ENCODE data around the gene SOX8. TPM values are rescaled to one million over a fixed set of nuclear protein-coding genes. Genes with fewer than 3 reads are reported as not detected.

Gene SOX8
- polyA plus RNA-seq, 1 donor from 2014 or later, result 3.9 TPM

DNA sequence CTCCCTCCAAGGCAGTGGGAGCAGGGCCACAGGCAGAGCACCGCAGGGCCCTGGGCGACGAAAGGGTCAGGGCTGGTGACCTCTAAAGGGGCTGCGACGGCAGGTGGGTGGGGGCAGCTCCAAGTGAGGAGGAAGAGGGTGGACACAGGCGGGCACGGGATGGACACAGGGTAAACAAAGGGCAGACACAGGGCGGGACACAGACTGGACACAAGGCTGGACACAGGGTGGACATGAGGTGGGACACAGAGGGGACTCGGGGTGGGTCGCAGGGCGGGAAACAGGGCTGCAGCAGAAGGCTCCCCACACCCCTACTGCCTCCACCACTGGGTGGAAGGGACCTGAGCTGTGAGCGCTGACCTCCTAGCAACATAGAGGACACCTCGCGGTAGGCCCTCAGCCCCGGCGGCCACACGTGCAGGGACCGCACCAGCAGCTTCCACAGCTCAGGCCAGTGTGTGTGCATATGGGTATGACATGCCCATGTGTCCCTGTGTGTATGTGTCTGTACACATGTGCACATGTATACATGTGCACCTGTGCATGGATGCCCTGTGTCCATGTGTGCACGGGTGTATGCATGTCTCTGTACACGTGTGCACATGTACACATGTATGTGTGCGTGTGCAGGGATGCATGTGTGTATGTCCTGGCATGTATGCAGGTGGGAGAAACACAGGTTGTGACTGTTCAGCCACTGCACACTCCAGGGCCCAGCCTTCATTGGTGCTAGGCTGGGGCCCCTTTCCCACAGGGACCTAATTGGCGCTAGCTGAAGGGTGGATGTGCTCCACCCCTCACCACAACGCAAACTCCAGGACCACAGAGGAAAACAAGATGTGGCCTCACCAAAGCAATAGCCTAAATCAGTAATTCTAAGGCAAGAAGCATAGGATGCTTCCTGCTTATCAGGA, 18.4 kb upstream of the SOX8 start:
- Histone ChIP-seq H3K79me2 (replicated peaks; ENCODE audit: insufficient read depth, low read length) (no peaks in the 10 kb centered on the region), H3K9me2 (ENCODE audit: insufficient read depth, low read length) (no peaks in the 10 kb centered on the region), H2AFZ (ENCODE audit: low read depth, low read length) (no peak overlapping the region), H3K9ac (ENCODE audit: low read length) (no peak overlapping the region), H3K9me3 (ENCODE audit: low read length) (no peaks in the 10 kb centered on the region), H3K36me3 (ENCODE audit: insufficient read depth, low read length) (no peaks in the 10 kb centered on the region), H3K4me2 (ENCODE audit: low read length) (no peak overlapping the region), H3K27me3 (ENCODE audit: insufficient read depth, low read depth, low read length) (no peaks in the 10 kb centered on the region), H4K20me1 (ENCODE audit: insufficient read depth) (peaks cover 2% of the 10 kb centered on the region), H3F3A (ENCODE audit: insufficient read depth, low read length, poor library complexity, severe bottlenecking) (peaks cover under 1% of the 10 kb centered on the region), H3K27ac (ENCODE audit: low read length) (no peak overlapping the region), H3K4me3 (ENCODE audit: low read length) (no peak overlapping the region)
- TF ChIP-seq RAD21 (conservative IDR thresholded peaks at IDR 0.05), result no peak
- TF ChIP-seq MXI1 (conservative IDR thresholded peaks at IDR 0.05; ENCODE audit: poor library complexity, severe bottlenecking), result no peak
- TF ChIP-seq, protein P1, sequence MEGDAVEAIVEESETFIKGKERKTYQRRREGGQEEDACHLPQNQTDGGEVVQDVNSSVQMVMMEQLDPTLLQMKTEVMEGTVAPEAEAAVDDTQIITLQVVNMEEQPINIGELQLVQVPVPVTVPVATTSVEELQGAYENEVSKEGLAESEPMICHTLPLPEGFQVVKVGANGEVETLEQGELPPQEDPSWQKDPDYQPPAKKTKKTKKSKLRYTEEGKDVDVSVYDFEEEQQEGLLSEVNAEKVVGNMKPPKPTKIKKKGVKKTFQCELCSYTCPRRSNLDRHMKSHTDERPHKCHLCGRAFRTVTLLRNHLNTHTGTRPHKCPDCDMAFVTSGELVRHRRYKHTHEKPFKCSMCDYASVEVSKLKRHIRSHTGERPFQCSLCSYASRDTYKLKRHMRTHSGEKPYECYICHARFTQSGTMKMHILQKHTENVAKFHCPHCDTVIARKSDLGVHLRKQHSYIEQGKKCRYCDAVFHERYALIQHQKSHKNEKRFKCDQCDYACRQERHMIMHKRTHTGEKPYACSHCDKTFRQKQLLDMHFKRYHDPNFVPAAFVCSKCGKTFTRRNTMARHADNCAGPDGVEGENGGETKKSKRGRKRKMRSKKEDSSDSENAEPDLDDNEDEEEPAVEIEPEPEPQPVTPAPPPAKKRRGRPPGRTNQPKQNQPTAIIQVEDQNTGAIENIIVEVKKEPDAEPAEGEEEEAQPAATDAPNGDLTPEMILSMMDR (IDR thresholded peaks at IDR 0.05; ENCODE audit: poor library complexity, severe bottlenecking), result no peak
- no peak for TF ChIP-seq EZH2 (IDR thresholded peaks at IDR 0.05; ENCODE audit: borderline replicate concordance, insufficient read depth, low read length, poor library complexity, severe bottlenecking)
- TF ChIP-seq, protein P2, sequence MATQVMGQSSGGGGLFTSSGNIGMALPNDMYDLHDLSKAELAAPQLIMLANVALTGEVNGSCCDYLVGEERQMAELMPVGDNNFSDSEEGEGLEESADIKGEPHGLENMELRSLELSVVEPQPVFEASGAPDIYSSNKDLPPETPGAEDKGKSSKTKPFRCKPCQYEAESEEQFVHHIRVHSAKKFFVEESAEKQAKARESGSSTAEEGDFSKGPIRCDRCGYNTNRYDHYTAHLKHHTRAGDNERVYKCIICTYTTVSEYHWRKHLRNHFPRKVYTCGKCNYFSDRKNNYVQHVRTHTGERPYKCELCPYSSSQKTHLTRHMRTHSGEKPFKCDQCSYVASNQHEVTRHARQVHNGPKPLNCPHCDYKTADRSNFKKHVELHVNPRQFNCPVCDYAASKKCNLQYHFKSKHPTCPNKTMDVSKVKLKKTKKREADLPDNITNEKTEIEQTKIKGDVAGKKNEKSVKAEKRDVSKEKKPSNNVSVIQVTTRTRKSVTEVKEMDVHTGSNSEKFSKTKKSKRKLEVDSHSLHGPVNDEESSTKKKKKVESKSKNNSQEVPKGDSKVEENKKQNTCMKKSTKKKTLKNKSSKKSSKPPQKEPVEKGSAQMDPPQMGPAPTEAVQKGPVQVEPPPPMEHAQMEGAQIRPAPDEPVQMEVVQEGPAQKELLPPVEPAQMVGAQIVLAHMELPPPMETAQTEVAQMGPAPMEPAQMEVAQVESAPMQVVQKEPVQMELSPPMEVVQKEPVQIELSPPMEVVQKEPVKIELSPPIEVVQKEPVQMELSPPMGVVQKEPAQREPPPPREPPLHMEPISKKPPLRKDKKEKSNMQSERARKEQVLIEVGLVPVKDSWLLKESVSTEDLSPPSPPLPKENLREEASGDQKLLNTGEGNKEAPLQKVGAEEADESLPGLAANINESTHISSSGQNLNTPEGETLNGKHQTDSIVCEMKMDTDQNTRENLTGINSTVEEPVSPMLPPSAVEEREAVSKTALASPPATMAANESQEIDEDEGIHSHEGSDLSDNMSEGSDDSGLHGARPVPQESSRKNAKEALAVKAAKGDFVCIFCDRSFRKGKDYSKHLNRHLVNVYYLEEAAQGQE (IDR thresholded peaks at IDR 0.05; ENCODE audit: borderline replicate concordance), result no peak
- no peak for TF ChIP-seq SMC3 (conservative IDR thresholded peaks at IDR 0.05; ENCODE audit: poor library complexity)
- TF ChIP-seq TAF1 (IDR thresholded peaks at IDR 0.05; ENCODE audit: low read depth), result no peak
- no peak for TF ChIP-seq POLR2AphosphoS5 (IDR thresholded peaks at IDR 0.05)
- no peak for TF ChIP-seq EP300 (conservative IDR thresholded peaks at IDR 0.05; ENCODE audit: poor library complexity, severe bottlenecking)

DNA sequence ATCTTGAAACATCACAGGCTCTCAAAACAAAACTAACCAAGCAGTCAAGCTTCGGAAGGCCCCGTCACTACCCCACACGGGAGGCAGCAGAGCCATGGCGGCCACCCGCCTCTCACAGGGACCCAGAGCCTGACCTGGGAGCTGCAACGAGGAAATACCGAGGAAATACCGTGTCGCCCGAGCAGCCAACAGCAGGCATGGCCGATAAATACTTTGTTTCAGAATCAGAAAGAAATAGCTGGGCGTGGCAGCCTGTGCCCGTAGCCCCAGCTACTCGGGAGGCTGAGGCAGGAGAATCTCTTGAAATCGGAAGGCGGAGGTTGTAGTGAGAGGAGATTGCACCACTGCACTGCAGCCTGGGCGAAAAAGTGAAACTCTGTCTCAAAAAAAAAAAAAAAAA, 17.7 kb upstream of the SOX8 start:
- Histone ChIP-seq H3F3A (ENCODE audit: insufficient read depth, low read length, poor library complexity, severe bottlenecking) (peaks cover 4% of the 10 kb centered on the region), H3K36me3 (ENCODE audit: insufficient read depth, low read length) (no peaks in the 10 kb centered on the region), H4K20me1 (ENCODE audit: insufficient read depth) (peaks cover 5% of the 10 kb centered on the region), H3K9me3 (ENCODE audit: low read length) (no peaks in the 10 kb centered on the region), H3K27ac (ENCODE audit: low read length) (no peak overlapping the region), H2AFZ (ENCODE audit: low read depth, low read length) (no peak overlapping the region), H3K27me3 (ENCODE audit: insufficient read depth, low read depth, low read length) (no peaks in the 10 kb centered on the region), H3K4me3 (ENCODE audit: low read length) (no peak overlapping the region), H3K9me2 (ENCODE audit: insufficient read depth, low read length) (no peaks in the 10 kb centered on the region), H3K9ac (ENCODE audit: low read length) (no peak overlapping the region), H3K79me2 (replicated peaks; ENCODE audit: insufficient read depth, low read length) (no peaks in the 10 kb centered on the region), H3K4me2 (ENCODE audit: low read length) (no peak overlapping the region)
- TF ChIP-seq SMC3 (conservative IDR thresholded peaks at IDR 0.05; ENCODE audit: poor library complexity) (no peak), MXI1 (conservative IDR thresholded peaks at IDR 0.05; ENCODE audit: poor library complexity, severe bottlenecking) (no peak), TAF1 (IDR thresholded peaks at IDR 0.05; ENCODE audit: low read depth) (no peak), EZH2 (IDR thresholded peaks at IDR 0.05; ENCODE audit: borderline replicate concordance, insufficient read depth, low read length, poor library complexity, severe bottlenecking) (no peak), EP300 (conservative IDR thresholded peaks at IDR 0.05; ENCODE audit: poor library complexity, severe bottlenecking) (no peak), RAD21 (conservative IDR thresholded peaks at IDR 0.05) (no peak), POLR2AphosphoS5 (IDR thresholded peaks at IDR 0.05) (no peak)
- TF ChIP-seq, protein P1 (IDR thresholded peaks at IDR 0.05; ENCODE audit: poor library complexity, severe bottlenecking), result no peak
- TF ChIP-seq, protein P2 (IDR thresholded peaks at IDR 0.05; ENCODE audit: borderline replicate concordance), result no peak

Data from neural cell (in vitro differentiated cells).